Measurements from ENCODE around the gene MGMT. TPM values are rescaled to one million over a fixed set of nuclear protein-coding genes. Genes with fewer than 3 reads are reported as not detected.

The MGMT gene
- total RNA-seq, 1 experiment from 2014 or later, result 11.5 TPM

- TF ChIP-seq REST (IDR thresholded peaks at IDR 0.05; ENCODE audit: low read depth) (no peak), YY1 (IDR thresholded peaks at IDR 0.05; ENCODE audit: extremely low read depth, insufficient replicate concordance, low read depth, low read length) (no peak), TCF7L2 (IDR thresholded peaks at IDR 0.05; ENCODE audit: borderline replicate concordance, extremely low read depth, insufficient read depth, insufficient read length) (no peak), EGR1 (IDR thresholded peaks at IDR 0.05; ENCODE audit: low read depth) (no peak), SIN3A (IDR thresholded peaks at IDR 0.05; ENCODE audit: low read depth) (no peak), ATF3 (IDR thresholded peaks at IDR 0.05) (no peak), RAD21 (IDR thresholded peaks at IDR 0.05; ENCODE audit: low read depth) (no peak), EZH2phosphoT487 (IDR thresholded peaks at IDR 0.05; ENCODE audit: borderline replicate concordance) (no peak), ZFX (IDR thresholded peaks at IDR 0.05) (no peak), CBX3 (IDR thresholded peaks at IDR 0.05; ENCODE audit: low read depth) (no peak)
Observed at GRCh38 chr10:129495698-129496097, 28.7 kb downstream of the MGMT start (continued).

GRCh38 chr10:129497013-129497412 is 30.0 kb downstream of the MGMT start:
- DNase-seq (ENCODE audit: low read depth, low spot score), result no peak
- ATAC-seq, result no peak
- no TSS peak for BruUV-seq (replicated peaks)
- ChIA-PET POLR2A (no interaction called here), RAD21 (ENCODE audit: low non-redundant PET in 1 of 2, low total read pairs in 2 of 2, uncharacterized antibody in 2 of 2, unreplicated experiment in 2 of 2) (no interaction called here), CTCF (no interaction called here)
- no peak overlapping the region for H3K27ac ChIP-seq (ENCODE audit: low read depth, low read length)
- no peaks in the 10 kb centered on the region for H3K4me1 ChIP-seq (ENCODE audit: control insufficient read depth in 1 of 2, insufficient read depth in 2 of 2, low read length in 2 of 2)
- intact Hi-C loops (cut with micrococcal nuclease), result no loop called here
- no peaks in the 10 kb centered on the region for H3K79me2 ChIP-seq (ENCODE audit: insufficient read depth, low read length)
- no peaks in the 10 kb centered on the region for H3K27me3 ChIP-seq (ENCODE audit: insufficient read depth, low read length)
- H2AFZ ChIP-seq (ENCODE audit: low read depth, low read length, poor library complexity, severe bottlenecking), result no peak overlapping the region
- peaks cover 9 to 23% of the 10 kb centered on the region in 2 experiments; a peak in 2 of 4 replicates for H3K9me3 ChIP-seq (ENCODE audit: control insufficient read depth in 1 of 2, insufficient read depth in 1 of 2, low read depth in 1 of 2, low read length in 2 of 2)
- no peak overlapping the region for H3K9ac ChIP-seq (ENCODE audit: low read length)
- no peaks in the 10 kb centered on the region for H4K20me1 ChIP-seq (ENCODE audit: insufficient read depth)
- no peaks in the 10 kb centered on the region; a peak in 1 of 4 replicates for H3K36me3 ChIP-seq (ENCODE audit: control insufficient read depth in 1 of 2, insufficient read depth in 2 of 2, low read length in 2 of 2)
- no peak overlapping the region for H3K4me3 ChIP-seq (replicated peaks in 1 of 2; ENCODE audit: low read depth in 1 of 2, low read length in 2 of 2)
- no peaks in the 10 kb centered on the region for H3K9me2 ChIP-seq (ENCODE audit: insufficient read depth)
- H3K4me2 ChIP-seq (ENCODE audit: low read length), result no peak overlapping the region
- no peak for TF ChIP-seq REST (IDR thresholded peaks at IDR 0.05; ENCODE audit: low read depth)
- TF ChIP-seq FOSL1 (IDR thresholded peaks at IDR 0.05; ENCODE audit: low read depth), result no peak
- TF ChIP-seq SIN3A (IDR thresholded peaks at IDR 0.05; ENCODE audit: low read depth), result no peak
- TF ChIP-seq ZNF274 (IDR thresholded peaks at IDR 0.05; ENCODE audit: low read depth, low read length), result no peak
- TF ChIP-seq CTCF (IDR thresholded peaks at IDR 0.05 in 2 of 3, conservative IDR thresholded peaks at IDR 0.05 in 1 of 3; ENCODE audit: borderline replicate concordance in 1 of 3, insufficient read depth in 1 of 3, low read depth in 2 of 3, low read length in 2 of 3), result no peak
- no peak for TF ChIP-seq POLR2AphosphoS5 (IDR thresholded peaks at IDR 0.05; ENCODE audit: low read depth, low read length)
- no peak for TF ChIP-seq EZH2phosphoT487 (IDR thresholded peaks at IDR 0.05; ENCODE audit: borderline replicate concordance)
